Epithelial cell of prostate (primary cell): ENCODE results near the gene COPB2.
A peak's percentile ranks its signal among the peaks of the same experiment; 100 is the strongest.

Source experiments
- DNase-seq: peaks from one replicate; pipeline ENCODE4 v3.0.0-alpha.2; 2011; ENCODE audit warnings: low read depth, low spot score
- H3K27ac ChIP-seq: fragments of 450-650 bp; 2 replicates; pipeline ENCODE4 v1.5.1; 2017; ENCODE audit warnings: mild to moderate bottlenecking

The COPB2 gene

DNA sequence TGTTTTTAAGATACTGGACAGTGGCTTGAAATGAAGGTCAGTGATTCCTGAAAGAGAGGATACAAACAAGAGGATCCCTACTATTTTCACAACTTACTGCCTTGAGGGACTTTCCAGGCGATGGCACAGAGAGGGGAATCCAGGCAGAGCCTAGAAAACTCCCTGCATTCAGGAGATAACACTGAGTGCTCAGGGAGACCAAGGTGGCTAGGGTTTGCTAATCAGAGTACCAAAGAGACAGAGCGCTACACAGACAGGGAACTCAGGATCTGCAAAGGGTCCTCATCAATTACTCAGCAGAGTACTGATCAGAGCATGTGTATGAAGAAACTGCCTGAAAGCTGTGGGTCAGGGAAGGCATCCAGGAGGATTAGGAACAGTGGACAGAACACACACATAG lies 57.4 kb downstream of the COPB2 start:
- no peak overlapping the region for H3K27ac ChIP-seq
- DNase-seq = no peak

GRCh38 chr3:139329364-139329850 lies 60.0 kb downstream of the COPB2 start:
- no peak for DNase-seq
- H3K27ac ChIP-seq = no peak overlapping the region

DNA sequence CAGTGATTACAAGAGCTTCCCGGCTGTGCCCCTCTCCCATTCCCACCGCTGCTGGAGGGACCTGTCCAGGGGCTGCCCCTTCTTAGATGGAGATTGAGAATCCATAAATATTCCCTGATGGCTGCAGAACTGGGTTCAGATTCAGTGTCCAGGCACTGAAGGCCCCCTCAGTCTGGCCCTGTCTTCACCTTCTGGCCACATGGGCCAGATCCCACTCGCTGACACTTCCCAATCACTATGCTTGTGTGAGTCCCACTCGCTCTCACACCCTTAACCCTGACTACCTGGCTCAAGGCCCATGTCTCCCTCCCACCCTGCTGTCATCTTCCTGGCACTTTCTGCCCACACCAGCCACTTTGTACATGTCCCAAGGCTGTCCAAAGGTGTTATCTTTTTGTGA lies 61.1 kb downstream of the COPB2 start:
- H3K27ac ChIP-seq = no peak overlapping the region
- DNase-seq = no peak

DNA sequence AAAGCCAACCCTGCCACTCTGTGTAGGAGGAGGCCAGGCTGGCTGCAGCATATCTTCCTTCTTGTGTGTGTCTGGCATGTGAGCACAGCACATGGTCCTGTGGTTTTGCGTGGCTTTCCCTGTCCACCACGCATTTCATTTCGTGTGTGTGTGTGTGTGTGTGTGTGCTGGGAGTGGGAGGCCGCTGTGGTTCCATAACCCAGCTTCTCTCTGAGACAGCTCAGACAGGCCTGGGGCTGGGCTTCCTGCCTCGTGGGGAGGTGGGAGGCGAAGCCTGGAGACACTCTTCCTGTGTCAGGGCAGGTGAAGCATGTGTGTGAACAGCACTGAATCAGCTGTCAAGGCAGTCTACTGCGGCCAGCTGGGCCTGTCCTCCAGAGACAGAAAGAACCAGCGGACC lies 61.6 kb downstream of the COPB2 start:
- DNase-seq = no peak
- no peak overlapping the region for H3K27ac ChIP-seq

GRCh38 chr3:139327231-139327630 lies 62.2 kb downstream of the COPB2 start:
- H3K27ac ChIP-seq = no peak overlapping the region
- no peak for DNase-seq

GRCh38 chr3:139326707-139327106 lies 62.7 kb downstream of the COPB2 start:
- no peak overlapping the region for H3K27ac ChIP-seq
- no peak for DNase-seq

DNA sequence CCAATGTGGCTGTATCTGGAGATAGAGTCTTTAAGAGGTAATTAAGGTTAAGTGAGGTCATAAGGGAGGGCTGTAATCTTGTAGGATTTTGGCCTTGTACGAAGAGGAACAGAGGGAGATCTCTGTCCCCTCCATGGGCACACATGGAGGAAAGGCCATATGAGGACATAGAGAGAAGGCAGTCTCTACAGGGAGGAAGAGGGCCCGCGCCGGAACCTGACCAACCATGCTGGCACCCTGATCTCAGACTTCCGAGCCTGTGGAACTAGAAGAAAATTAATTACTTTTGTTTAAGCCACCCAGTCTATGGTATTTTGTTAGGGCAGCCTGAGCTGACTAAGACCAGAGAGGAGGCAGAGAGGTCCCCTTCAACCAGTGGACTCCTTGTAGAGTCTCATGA lies 63.3 kb downstream of the COPB2 start:
- H3K27ac ChIP-seq = no peak overlapping the region
- DNase-seq = no peak

DNA sequence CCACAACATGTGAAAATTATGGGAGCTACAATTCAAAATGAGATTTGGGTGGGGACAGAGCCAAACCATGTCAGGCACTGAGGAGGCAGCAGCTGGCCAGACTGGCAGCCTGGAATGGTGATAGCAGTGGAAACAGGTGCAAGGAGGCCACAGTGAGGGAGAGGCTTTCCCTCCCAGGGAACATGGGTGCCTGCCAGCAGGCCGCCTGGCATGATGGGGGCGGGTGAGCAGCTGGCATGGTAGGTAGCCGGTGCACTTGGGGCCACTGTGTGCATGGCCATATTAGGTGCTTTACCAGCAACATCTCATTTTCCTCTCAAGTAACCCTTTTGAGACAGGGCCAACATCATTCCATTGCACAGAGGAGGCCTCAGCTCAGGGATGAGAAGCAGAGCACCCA lies 63.9 kb downstream of the COPB2 start:
- DNase-seq = no peak
- H3K27ac ChIP-seq = no peak overlapping the region

- H3K27ac ChIP-seq = no peak overlapping the region
- DNase-seq = no peak
These were observed 65.0 kb downstream of the COPB2 start for GRCh38 chr3:139324456-139324855.

GRCh38 chr3:139323146-139323545 lies 66.3 kb downstream of the COPB2 start:
- DNase-seq = no peak
- H3K27ac ChIP-seq = no peak overlapping the region

DNA sequence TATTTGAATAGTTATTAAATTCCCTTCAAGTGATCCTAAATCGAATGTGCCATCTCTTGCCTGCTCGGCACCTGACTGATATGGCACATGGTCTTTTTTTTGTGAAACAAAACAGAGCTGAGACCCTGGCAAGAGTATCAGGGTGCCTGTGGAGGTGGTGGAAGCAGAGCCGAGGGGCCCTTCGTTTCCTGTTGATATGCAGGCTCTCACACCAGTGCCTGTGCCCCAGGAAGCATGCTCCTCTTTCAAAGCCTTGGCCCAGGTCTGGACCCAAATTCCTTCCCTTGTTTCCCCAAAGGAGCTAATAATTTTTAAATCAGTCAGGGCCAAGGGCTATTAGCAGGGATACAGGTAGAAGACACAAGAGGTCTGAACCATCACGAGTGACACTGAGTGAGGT lies 67.1 kb downstream of the COPB2 start:
- DNase-seq = no peak
- H3K27ac ChIP-seq = no peak overlapping the region

DNA sequence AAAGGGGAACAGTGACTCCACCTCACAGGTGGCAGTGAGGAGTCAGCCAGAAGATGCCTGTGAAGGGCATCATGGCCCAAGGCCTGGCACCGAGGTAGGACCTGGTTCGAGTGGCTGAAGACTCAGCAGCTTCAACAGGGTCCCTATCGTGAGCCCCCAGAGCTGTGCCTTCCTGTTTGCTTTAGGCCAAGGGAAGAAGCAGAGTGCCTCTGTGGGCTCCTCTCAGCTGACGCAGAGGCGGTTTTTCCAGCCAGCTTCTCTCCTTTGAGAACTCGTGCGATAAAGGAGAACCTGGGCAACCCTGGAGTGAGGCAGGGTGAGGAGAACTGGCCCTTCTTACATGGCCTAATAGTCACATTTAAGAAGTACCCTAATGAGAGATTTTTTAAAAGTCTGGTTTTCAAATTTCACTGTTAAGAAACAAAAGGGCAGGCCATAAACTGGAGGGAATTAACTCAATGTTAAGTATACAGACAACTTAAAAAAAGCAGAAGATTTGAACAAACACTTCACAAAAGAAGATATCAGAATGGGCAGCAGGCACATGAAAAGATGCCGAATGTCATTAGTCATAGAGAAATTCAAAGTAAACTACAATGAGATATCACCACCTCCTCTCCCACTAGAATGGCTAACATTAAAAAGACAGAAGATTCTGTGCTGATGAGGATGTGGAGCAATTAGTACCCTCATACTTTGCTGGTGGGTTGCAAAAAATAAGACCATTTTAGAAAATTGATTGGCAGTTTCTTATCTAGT lies 68.7 kb downstream of the COPB2 start:
- no peak overlapping the region for H3K27ac ChIP-seq
- DNase-seq = no peak

DNA sequence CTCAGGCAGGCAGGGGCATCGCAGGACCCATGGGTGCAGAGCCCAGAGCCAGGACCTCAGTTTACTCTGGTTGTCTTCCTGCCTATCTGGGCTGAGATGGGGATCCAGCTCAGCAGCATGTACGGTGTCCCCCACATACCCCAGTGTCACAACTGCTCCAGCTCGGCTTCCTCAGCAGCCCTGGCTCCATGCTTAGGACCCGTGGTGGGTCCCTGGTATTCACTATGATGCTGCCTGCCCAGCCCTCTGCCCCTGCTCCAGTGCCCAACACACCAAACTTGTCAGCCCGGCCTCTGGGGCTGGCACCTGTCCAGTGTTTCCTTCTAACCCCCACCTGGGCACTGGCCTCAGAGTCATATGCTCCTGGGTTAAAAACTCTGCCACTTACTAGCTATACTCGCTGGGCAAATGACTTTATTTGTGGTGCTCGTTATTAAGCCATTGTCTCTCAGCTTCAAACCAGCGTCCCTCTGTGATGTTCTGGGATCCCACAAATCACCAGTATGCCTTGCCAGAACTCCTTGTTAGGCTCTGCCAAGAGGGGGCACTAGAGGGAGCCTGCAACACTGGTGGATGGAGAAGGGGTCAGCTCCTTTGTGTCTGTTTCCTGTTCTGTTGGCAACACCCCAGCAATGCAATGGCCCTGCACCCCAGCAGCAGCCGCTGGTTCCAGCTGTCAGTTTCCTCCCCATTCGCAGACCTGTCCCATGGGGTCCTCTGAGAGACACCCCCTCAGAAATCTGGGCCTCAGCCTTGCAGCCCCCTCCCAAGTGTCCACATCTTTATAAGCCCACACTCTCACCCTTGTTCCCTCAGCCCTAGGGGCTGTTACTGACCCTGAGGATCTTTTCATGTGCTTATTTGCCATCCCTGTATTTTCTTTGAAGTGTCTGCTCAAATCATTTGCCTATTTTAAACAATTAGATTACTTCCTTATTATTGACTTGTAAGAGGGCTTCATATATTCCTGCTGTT lies 69.7 kb downstream of the COPB2 start:
- DNase-seq = no peak
- H3K27ac ChIP-seq = no peak overlapping the region

DNA sequence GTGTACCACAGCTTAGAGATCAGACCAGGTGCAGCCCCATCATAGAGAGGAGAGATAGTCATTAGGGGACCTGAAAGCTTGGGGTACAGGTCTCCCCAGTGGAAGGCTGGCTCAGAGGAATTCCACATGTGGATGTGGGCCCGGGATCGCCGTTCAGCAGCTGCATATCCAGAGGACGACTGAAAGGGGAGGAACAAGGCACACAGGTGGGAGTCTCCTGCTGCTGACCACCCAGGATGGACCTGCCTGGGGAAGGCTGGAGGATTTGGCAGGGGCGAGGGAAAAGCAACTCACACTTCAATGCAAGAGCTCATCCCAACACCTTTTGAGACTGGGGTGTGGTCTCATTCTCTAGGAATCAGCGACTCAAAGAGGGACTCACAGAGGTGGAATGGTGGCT lies 70.6 kb downstream of the COPB2 start:
- H3K27ac ChIP-seq = no peak overlapping the region
- no peak for DNase-seq

- no peak for DNase-seq
- no peak overlapping the region for H3K27ac ChIP-seq
These were observed 71.0 kb downstream of the COPB2 start for GRCh38 chr3:139318431-139318816.

DNA sequence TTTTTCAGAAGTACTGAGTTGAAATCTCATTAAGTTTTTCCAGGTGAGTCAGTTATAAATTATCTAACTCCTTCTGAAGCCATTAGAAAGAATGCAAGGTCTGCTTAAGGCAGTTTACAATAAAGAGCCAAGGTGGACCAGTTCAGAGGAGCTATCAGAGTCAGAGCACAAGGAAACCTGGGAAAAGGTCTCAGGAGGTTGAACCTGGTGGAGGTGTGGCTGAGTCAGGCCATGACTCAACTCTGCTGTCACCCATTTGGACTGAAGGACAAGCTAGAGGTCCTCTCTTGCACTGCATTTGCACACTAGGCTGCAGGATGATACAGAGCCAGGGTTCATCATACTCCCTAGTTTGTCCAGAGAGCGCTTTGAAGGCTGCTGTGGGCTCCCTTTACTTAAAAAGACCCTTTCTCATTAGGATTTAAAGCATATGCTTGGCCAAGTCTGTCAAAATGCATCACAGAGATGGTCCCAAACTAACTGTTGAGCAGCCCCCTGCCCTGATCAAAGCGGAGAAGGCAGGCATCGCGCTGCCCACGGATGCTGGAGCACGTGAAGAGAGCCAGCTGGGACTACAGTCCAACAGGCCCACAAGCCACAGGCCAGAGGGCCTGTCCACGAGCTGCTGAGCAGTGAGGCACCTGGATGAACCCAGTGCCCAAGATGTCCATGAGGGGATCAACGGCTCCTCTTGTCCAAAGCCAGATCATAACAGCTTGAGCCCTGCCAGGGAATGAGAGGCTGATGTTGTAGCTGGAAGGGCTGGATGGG lies 71.6 kb downstream of the COPB2 start:
- H3K27ac ChIP-seq = peak overlapping the region; percentile 3
- peak; percentile 33 for DNase-seq

DNA sequence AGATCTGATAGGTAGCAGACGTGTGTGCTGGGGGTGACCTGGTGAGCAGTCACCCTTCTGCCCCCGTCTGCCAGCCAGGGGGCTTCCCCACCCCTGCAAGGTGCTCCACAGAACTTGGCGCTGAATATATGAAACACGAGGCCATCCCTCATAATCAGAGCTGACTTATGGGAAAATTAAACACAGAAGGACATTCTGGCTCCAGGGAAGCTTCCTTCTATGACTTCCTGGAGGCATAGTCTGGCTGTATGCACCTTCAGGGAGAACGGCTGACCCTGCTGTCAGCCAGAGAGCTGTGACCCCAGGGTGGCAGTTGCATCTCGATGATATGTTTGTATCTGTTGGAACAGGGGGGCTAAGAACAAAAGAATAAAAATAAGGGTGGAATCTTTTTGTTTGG lies 72.2 kb downstream of the COPB2 start:
- no peak for DNase-seq

GRCh38 chr3:139313921-139314320 lies 75.5 kb downstream of the COPB2 start:
- H3K27ac ChIP-seq = no peak overlapping the region
- DNase-seq = no peak

More for the DNA sequence above, 72.2 kb downstream of the COPB2 start:
- H3K27ac ChIP-seq = peak overlapping the region; percentile 3

DNA sequence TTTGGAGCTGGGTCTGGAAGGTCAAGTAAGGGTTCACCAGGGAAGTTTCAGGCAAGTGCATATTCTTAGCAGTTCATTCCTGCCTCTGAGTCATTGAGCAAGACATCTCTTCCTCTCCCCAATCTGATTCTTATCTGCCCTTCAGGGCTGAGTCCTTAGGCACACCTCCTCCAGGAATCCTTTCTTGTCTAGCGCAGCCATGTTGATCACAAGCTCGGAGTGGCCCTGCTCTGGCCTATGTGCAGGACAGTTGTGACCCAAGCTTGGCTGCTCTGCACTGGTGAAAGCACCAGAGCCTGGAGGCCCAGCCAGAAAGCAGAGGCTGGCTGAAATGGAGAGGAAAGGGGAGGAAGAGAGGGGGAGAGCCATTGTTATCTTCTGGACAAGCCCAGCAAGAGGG lies 76.5 kb downstream of the COPB2 start:
- no peak overlapping the region for H3K27ac ChIP-seq

DNA sequence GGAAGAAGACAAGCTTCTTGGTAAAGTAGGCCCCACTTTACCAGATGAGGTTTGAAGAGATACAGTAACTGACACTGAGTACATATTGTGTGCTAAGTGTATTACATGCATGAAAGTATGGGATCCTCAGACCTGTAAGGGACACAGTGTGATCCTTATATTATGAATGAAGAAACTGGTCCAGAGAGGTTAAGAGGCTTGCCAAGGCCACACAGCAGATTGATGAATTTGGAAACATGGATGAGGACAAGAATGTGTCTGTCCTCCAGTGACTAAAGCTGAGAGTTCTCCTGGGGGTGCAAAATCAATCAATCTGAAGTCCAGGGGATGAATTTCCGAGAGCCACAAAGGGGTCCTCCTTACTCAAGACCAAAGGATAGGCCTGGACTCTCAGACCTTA lies 77.0 kb downstream of the COPB2 start:
- no peak overlapping the region for H3K27ac ChIP-seq
- no peak for DNase-seq

More for the DNA sequence above, 76.5 kb downstream of the COPB2 start:
- DNase-seq = peak; percentile 39
